SK-N-SH treated with all-trans-retinoic acid at 6 μM for 48 hours (cell line): ENCODE data around the gene AKAP12.

ENCODE experiments used
- ARNTL ChIP-seq: fragments of 450-650 bp; formaldehyde crosslinking; IDR thresholded peaks from 2 replicates; pipeline ENCODE4 v1.5.0; 2020; ENCODE audit warnings: low read depth, mild to moderate bottlenecking, moderate library complexity, borderline replicate concordance
- GLIS3 ChIP-seq: fragments of 250-450 bp; sonication (Bioruptor Pico); IDR thresholded peaks from 2 replicates; pipeline ENCODE4 v1.5.0; 2020; ENCODE audit warnings: mild to moderate bottlenecking, moderate library complexity
- RARB ChIP-seq: fragments of 250-450 bp; sonication (Bioruptor Pico); IDR thresholded peaks from 2 replicates; pipeline ENCODE4 v1.8.0; 2021; ENCODE audit warnings: mild to moderate bottlenecking, moderate library complexity
- TF ChIP-seq, protein P1 (sequence below): fragments of 250-450 bp; sonication (Bioruptor Pico); IDR thresholded peaks from 2 replicates; pipeline ENCODE4 v1.8.0; 2020; ENCODE audit warnings: mild to moderate bottlenecking, moderate library complexity, borderline replicate concordance

- TF ChIP-seq, protein P1, sequence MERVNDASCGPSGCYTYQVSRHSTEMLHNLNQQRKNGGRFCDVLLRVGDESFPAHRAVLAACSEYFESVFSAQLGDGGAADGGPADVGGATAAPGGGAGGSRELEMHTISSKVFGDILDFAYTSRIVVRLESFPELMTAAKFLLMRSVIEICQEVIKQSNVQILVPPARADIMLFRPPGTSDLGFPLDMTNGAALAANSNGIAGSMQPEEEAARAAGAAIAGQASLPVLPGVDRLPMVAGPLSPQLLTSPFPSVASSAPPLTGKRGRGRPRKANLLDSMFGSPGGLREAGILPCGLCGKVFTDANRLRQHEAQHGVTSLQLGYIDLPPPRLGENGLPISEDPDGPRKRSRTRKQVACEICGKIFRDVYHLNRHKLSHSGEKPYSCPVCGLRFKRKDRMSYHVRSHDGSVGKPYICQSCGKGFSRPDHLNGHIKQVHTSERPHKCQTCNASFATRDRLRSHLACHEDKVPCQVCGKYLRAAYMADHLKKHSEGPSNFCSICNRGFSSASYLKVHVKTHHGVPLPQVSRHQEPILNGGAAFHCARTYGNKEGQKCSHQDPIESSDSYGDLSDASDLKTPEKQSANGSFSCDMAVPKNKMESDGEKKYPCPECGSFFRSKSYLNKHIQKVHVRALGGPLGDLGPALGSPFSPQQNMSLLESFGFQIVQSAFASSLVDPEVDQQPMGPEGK (CRISPR knock-in tag), result no peak
- TF ChIP-seq ARNTL (CRISPR knock-in tag) (no peak), GLIS3 (CRISPR knock-in tag) (no peak), RARB (CRISPR knock-in tag) (no peak)
Measured at GRCh38 chr6:151291722-151292059, 51.9 kb downstream of the AKAP12 start.
